Astrocyte (in vitro differentiated cells and primary cell): Measurements from ENCODE around the gene PPP1R16B. TPM values are rescaled to one million over a fixed set of nuclear protein-coding genes. Genes with fewer than 3 reads are reported as not detected.

ENCODE experiments used
- DNase-seq: peaks from one replicate; pipeline ENCODE4 v3.0.0-alpha.2; 2010; ENCODE audit warnings: low read depth
- FAIRE-seq: peaks from 2 replicates; lab custom pipeline; 2011; peaks lifted over from hg19 to GRCh38; lab: Jason Lieb, UNC
- H2AFZ ChIP-seq: 2 replicates; pipeline ENCODE4 v1.6.0; 2012; ENCODE audit warnings: low read depth, low read length, inconsistent platforms
- H3K27ac ChIP-seq: 2 replicates; pipeline ENCODE4 v1.5.1; 2011; ENCODE audit warnings: low read depth, low read length, inconsistent platforms
- H3K27me3 ChIP-seq: 2 replicates; pipeline ENCODE4 v1.6.0; 2011; ENCODE audit warnings: low read length, inconsistent platforms; ENCODE audit not compliant: insufficient read depth
- H3K36me3 ChIP-seq: 2 replicates; pipeline ENCODE4 v1.5.1; 2011; ENCODE audit warnings: low read length, inconsistent platforms; ENCODE audit not compliant: insufficient read depth
- H3K4me1 ChIP-seq: 2 replicates; pipeline ENCODE4 v1.5.1; 2011; ENCODE audit warnings: low read length, inconsistent platforms; ENCODE audit not compliant: insufficient read depth
- H3K4me2 ChIP-seq: 2 replicates; pipeline ENCODE4 v1.6.0; 2012; ENCODE audit warnings: low read length, inconsistent platforms
- H3K4me3 ChIP-seq: 2 replicates; pipeline ENCODE4 v1.5.1; 2011; ENCODE audit warnings: low read depth, mild to moderate bottlenecking, low read length, inconsistent platforms; ENCODE audit not compliant: insufficient read depth
- H3K79me2 ChIP-seq: 2 replicates; pipeline ENCODE4 v1.6.0; 2012; ENCODE audit warnings: mild to moderate bottlenecking, low read length, inconsistent platforms; ENCODE audit not compliant: insufficient read depth
- H3K9ac ChIP-seq: 2 replicates; pipeline ENCODE4 v1.6.0; 2012; ENCODE audit warnings: mild to moderate bottlenecking, low read length, inconsistent platforms
- H3K9me3 ChIP-seq: 2 replicates; pipeline ENCODE4 v1.5.1; 2012; ENCODE audit warnings: low read depth, mild to moderate bottlenecking, low read length, inconsistent platforms; ENCODE audit not compliant: insufficient read depth
- H4K20me1 ChIP-seq: 2 replicates; pipeline ENCODE4 v1.6.0; 2012; ENCODE audit warnings: low read length, inconsistent platforms; ENCODE audit not compliant: insufficient read depth
- H3K27ac Mint-ChIP-seq: one replicate; pipeline ENCODE4 v1.8.0; 2021; ENCODE audit warnings: mild to moderate bottlenecking, mixed read lengths; ENCODE audit not compliant: unreplicated experiment
- H3K27me3 Mint-ChIP-seq: one replicate; pipeline ENCODE4 v1.8.0; 2021; ENCODE audit warnings: low read depth, mixed read lengths; ENCODE audit not compliant: unreplicated experiment
- H3K36me3 Mint-ChIP-seq: one replicate; pipeline ENCODE4 v1.8.0; 2021; ENCODE audit warnings: low read depth, mixed read lengths; ENCODE audit not compliant: unreplicated experiment
- H3K4me1 Mint-ChIP-seq: one replicate; pipeline ENCODE4 v1.8.0; 2021; ENCODE audit warnings: low read depth, mixed read lengths; ENCODE audit not compliant: unreplicated experiment
- H3K4me3 Mint-ChIP-seq: one replicate; pipeline ENCODE4 v1.8.0; 2021; ENCODE audit warnings: mild to moderate bottlenecking, moderate library complexity, mixed read lengths; ENCODE audit not compliant: unreplicated experiment
- H3K9me3 Mint-ChIP-seq: one replicate; pipeline ENCODE4 v1.8.0; 2021; ENCODE audit warnings: mild to moderate bottlenecking, mixed read lengths; ENCODE audit not compliant: unreplicated experiment
- EZH2 ChIP-seq: IDR thresholded peaks from 2 replicates; pipeline ENCODE4 v1.6.1; 2012; ENCODE audit warnings: mild to moderate bottlenecking, low read length, inconsistent platforms; ENCODE audit not compliant: insufficient read depth
- total RNA-seq: library from RNA; stranded (reverse); gene quantifications from 2 replicates; pipeline ENCODE4 v1.2.1, GENCODE V29; 2021
- TF ChIP-seq, protein P1 (sequence below): IDR thresholded peaks from 2 replicates; pipeline ENCODE4 v1.5.1; 2011; ENCODE audit warnings: low read depth, mild to moderate bottlenecking, inconsistent platforms, low read length, moderate library complexity; ENCODE audit not compliant: insufficient read depth

Gene PPP1R16B
- total RNA-seq, 1 donor from 2014 or later = 0.68 TPM

DNA sequence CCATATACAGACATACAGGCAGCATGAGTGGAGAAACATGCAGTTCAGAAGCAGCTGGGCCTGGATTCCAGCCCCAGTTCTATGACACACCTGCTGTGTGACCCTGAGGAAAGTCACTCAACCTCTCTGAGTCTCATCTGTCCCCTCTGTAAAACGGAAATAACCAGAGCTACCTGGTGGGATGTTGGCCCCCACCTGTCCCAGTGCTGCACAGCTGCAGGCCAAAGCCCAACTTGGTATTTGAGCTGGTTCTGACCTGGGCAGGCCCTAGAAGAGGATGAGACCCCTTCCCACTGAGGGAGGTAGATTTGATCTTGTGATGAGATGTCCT, 55.5 kb downstream of the PPP1R16B start:
- no peak overlapping the region for H3K9ac ChIP-seq
- Mint-ChIP-seq H3K4me3 (no peak overlapping the region), H3K27me3 (peaks cover 8% of the 10 kb centered on the region), H3K9me3 (no peaks in the 10 kb centered on the region), H3K36me3 (no peaks in the 10 kb centered on the region), H3K27ac (no peak overlapping the region), H3K4me1 (no peaks in the 10 kb centered on the region)
- FAIRE-seq (no peak), DNase-seq (no peak)
- no peaks in the 10 kb centered on the region for H3K36me3 ChIP-seq
- no peak overlapping the region for H3K4me2 ChIP-seq
- peaks cover 2% of the 10 kb centered on the region for H3K27me3 ChIP-seq
- H4K20me1 ChIP-seq = no peaks in the 10 kb centered on the region
- no peak overlapping the region for H3K4me3 ChIP-seq
- H3K4me1 ChIP-seq = no peaks in the 10 kb centered on the region
- H2AFZ ChIP-seq = no peak overlapping the region
- no peaks in the 10 kb centered on the region for H3K9me3 ChIP-seq
- no peaks in the 10 kb centered on the region for H3K79me2 ChIP-seq
- no peak overlapping the region for H3K27ac ChIP-seq
- TF ChIP-seq, protein P1, sequence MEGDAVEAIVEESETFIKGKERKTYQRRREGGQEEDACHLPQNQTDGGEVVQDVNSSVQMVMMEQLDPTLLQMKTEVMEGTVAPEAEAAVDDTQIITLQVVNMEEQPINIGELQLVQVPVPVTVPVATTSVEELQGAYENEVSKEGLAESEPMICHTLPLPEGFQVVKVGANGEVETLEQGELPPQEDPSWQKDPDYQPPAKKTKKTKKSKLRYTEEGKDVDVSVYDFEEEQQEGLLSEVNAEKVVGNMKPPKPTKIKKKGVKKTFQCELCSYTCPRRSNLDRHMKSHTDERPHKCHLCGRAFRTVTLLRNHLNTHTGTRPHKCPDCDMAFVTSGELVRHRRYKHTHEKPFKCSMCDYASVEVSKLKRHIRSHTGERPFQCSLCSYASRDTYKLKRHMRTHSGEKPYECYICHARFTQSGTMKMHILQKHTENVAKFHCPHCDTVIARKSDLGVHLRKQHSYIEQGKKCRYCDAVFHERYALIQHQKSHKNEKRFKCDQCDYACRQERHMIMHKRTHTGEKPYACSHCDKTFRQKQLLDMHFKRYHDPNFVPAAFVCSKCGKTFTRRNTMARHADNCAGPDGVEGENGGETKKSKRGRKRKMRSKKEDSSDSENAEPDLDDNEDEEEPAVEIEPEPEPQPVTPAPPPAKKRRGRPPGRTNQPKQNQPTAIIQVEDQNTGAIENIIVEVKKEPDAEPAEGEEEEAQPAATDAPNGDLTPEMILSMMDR = no peak
- no peak for TF ChIP-seq EZH2

DNA sequence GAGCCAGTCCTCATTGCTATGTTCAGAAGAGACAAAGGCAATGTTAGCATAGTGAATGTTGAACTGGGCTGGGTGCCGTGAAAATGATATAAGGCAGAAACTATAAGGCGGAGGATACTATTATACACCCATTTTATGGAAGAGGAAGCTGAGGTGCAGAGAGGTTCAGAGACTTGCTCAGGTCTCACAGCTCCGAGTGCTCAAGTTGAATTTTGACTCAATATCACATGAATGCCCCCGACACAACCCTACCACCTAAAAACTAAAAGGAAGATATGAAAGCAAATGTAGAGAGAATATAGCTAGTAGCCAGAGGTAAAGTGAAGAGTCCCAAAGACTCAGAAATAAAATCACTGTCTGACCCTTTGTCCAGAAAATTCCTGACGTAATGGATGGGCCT, 56.7 kb downstream of the PPP1R16B start:
- Mint-ChIP-seq H3K4me1 (no peaks in the 10 kb centered on the region), H3K27me3 (peaks cover 12% of the 10 kb centered on the region), H3K9me3 (no peaks in the 10 kb centered on the region), H3K36me3 (no peaks in the 10 kb centered on the region), H3K4me3 (no peak overlapping the region), H3K27ac (no peak overlapping the region)
- no peaks in the 10 kb centered on the region for H3K4me1 ChIP-seq
- H3K27me3 ChIP-seq = peaks cover 6% of the 10 kb centered on the region
- no peaks in the 10 kb centered on the region for H4K20me1 ChIP-seq
- H3K4me2 ChIP-seq = no peak overlapping the region
- no peaks in the 10 kb centered on the region for H3K36me3 ChIP-seq
- no peak overlapping the region for H3K27ac ChIP-seq
- no peak overlapping the region for H3K4me3 ChIP-seq
- no peak overlapping the region for H3K9ac ChIP-seq
- FAIRE-seq (no peak), DNase-seq (no peak)
- no peaks in the 10 kb centered on the region for H3K9me3 ChIP-seq
- H2AFZ ChIP-seq = no peak overlapping the region
- TF ChIP-seq, protein P1 = no peak
- no peak for TF ChIP-seq EZH2
- no peaks in the 10 kb centered on the region for H3K79me2 ChIP-seq

DNA sequence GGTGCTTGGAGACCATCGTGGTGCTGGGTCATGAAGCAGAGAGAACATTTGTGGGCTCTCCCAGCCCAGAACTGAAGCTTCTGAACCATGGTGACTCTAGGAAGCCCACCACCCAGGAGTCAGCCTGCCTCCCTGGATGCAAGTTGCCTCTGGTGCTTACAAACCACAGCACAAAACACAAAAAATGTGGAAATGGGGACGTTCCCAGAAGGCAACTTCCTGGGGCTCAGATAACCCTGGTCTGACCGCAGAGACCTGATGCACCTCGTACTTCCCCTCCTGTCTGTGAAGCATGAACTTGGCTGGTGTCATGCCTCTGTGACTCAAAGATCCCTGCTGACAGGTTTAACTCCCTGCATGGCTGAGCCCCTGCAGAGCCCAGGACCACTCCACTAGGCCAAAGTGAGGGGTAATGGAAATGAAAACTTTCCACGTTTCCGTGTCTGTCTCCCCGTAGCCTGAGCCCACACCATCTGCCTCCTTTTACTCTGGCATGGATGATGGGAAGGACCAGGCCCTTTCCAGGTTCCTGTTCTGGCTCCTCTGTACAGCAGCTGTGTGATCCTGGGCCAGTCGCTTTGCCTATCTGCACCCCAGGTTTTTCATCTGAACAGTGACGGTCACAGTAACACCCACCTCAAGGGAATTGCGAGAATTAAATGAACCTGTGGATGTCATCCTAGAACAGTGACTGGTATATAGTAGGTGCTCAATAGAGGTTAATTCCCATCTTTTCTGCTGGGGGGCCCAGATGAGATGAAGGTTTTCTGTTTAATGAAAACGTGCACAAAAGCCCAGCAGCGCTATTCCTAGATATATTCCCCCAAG, 57.7 kb downstream of the PPP1R16B start:
- TF ChIP-seq EZH2 = no peak
- TF ChIP-seq, protein P1 = no peak
- no peak for FAIRE-seq
- H3K9me3 Mint-ChIP-seq = no peaks in the 10 kb centered on the region

More for the DNA sequence above, 57.7 kb downstream of the PPP1R16B start:
- H3K36me3 Mint-ChIP-seq = no peaks in the 10 kb centered on the region
- no peaks in the 10 kb centered on the region for H3K36me3 ChIP-seq
- no peak overlapping the region for H3K4me3 ChIP-seq
- no peak overlapping the region for H3K27ac Mint-ChIP-seq
- H3K9ac ChIP-seq = no peak overlapping the region
- no peak overlapping the region for H3K27ac ChIP-seq
- no peak overlapping the region for H3K4me2 ChIP-seq
- H4K20me1 ChIP-seq = no peaks in the 10 kb centered on the region
- no peaks in the 10 kb centered on the region for H3K4me1 Mint-ChIP-seq
- H3K4me3 Mint-ChIP-seq = no peak overlapping the region
- peaks cover 12% of the 10 kb centered on the region for H3K27me3 Mint-ChIP-seq
- H3K79me2 ChIP-seq = no peaks in the 10 kb centered on the region
- DNase-seq = no peak
- H3K27me3 ChIP-seq = peaks cover 4% of the 10 kb centered on the region
- no peaks in the 10 kb centered on the region for H3K4me1 ChIP-seq
- no peaks in the 10 kb centered on the region for H3K9me3 ChIP-seq
- no peak overlapping the region for H2AFZ ChIP-seq
